HepG2 (cell line): Measurements from ENCODE around the gene INTS1. TPM values are rescaled to one million over a fixed set of nuclear protein-coding genes. Genes with fewer than 3 reads are reported as not detected.

Source experiments
- ARNT2 ChIP-seq: sonication (generic); formaldehyde crosslinking; IDR thresholded peaks from 2 replicates; pipeline ENCODE4 v1.8.0; 2022; ENCODE audit warnings: mild to moderate bottlenecking, low read depth, missing genetic modification reagents, moderate library complexity
- BRCA1 ChIP-seq: sonication (generic); formaldehyde crosslinking; IDR thresholded peaks from 2 replicates; pipeline ENCODE4 v1.4.0; 2020; ENCODE audit warnings: missing genetic modification reagents
- MED1 ChIP-seq: sonication (generic); formaldehyde crosslinking; IDR thresholded peaks from 2 replicates; pipeline ENCODE4 v1.4.0; 2020; ENCODE audit warnings: missing genetic modification reagents
- SCMH1 ChIP-seq: sonication (generic); formaldehyde crosslinking; IDR thresholded peaks from 2 replicates; pipeline ENCODE4 v1.9.0; 2021; ENCODE audit warnings: missing genetic modification reagents, mild to moderate bottlenecking, borderline replicate concordance
- U2AF1 ChIP-seq: fragments of 200-400 bp; formaldehyde crosslinking; optimal IDR thresholded peaks from 2 replicates; pipeline ENCODE3; 2017; ENCODE audit warnings: mild to moderate bottlenecking, low read depth, low read length
- XBP1 ChIP-seq: sonication (generic); formaldehyde crosslinking; IDR thresholded peaks from 2 replicates; pipeline ENCODE4 v1.5.0; 2020; ENCODE audit warnings: missing genetic modification reagents
- YEATS4 ChIP-seq: sonication (generic); formaldehyde crosslinking; IDR thresholded peaks from 2 replicates; pipeline ENCODE4 v1.4.0; 2020; ENCODE audit warnings: missing genetic modification reagents, borderline replicate concordance
- ZNF556 ChIP-seq: sonication (generic); formaldehyde crosslinking; IDR thresholded peaks from 2 replicates; pipeline ENCODE4 v1.4.0; 2020; ENCODE audit warnings: mild to moderate bottlenecking, missing genetic modification reagents, borderline replicate concordance
- ZNF816 ChIP-seq: sonication (generic); formaldehyde crosslinking; IDR thresholded peaks from 2 replicates; pipeline ENCODE4 v1.8.0; 2022; ENCODE audit warnings: missing genetic modification reagents, mild to moderate bottlenecking, borderline replicate concordance
- polyA plus RNA-seq, 8 experiments: library from polyadenylated mRNA; depleted of rRNA in 3 of 8; stranded (reverse) in 7 of 8; unstranded in 1 of 8; fragments of >200 nt; fragmentation: Illumina TruSeq in 4 of 8; extraction: Trizol in 4 of 8; gene quantifications; 2 replicates each; pipeline versions ENCODE4 v1.2.1 to v1.2.3, GENCODE V29; 2011 to 2016; ENCODE audit warnings: low read depth in 4 of 8, missing spikeins in 1 of 8, mixed read lengths in 1 of 8; ENCODE audit not compliant: insufficient read depth in 1 of 8
- total RNA-seq, 5 experiments: library from RNA; depleted of rRNA; stranded (reverse); fragments of >200 nt; fragmentation: Illumina TruSeq; extraction: Trizol; gene quantifications; 2 replicates each; pipeline ENCODE4 v1.2.3, GENCODE V29; 2016; ENCODE audit warnings: low read depth in 1 of 5
- TF ChIP-seq, protein P1 (sequence below): IDR thresholded peaks from 2 replicates; pipeline ENCODE4 v1.6.1; 2016; ENCODE audit warnings: low read depth, control low read depth
- TF ChIP-seq, protein P2 (sequence below): sonication (generic); formaldehyde crosslinking; IDR thresholded peaks from 2 replicates; pipeline ENCODE4 v1.8.1; 2023; ENCODE audit warnings: mild to moderate bottlenecking, missing genetic modification reagents

INTS1 gene
- total and polyA plus RNA-seq, 2 of the 13 experiments (the other 11 are each of a cell fraction or from before 2014, with no cell fraction given): 13.7 to 29.0 TPM

GRCh38 chr7:1520539-1521234 lies 16.5 kb upstream of the INTS1 start (continued):
- TF ChIP-seq, protein P1, sequence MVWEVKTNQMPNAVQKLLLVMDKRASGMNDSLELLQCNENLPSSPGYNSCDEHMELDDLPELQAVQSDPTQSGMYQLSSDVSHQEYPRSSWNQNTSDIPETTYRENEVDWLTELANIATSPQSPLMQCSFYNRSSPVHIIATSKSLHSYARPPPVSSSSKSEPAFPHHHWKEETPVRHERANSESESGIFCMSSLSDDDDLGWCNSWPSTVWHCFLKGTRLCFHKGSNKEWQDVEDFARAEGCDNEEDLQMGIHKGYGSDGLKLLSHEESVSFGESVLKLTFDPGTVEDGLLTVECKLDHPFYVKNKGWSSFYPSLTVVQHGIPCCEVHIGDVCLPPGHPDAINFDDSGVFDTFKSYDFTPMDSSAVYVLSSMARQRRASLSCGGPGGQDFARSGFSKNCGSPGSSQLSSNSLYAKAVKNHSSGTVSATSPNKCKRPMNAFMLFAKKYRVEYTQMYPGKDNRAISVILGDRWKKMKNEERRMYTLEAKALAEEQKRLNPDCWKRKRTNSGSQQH (CRISPR knock-in tag): no peak
- TF ChIP-seq YEATS4 (peak; percentile 22; the same call in 1 of the 2 replicates), SCMH1 (CRISPR knock-in tag) (no peak), MED1 (CRISPR knock-in tag) (peak; percentile 95), ARNT2 (CRISPR knock-in tag) (peak; percentile 78; the same call in 1 of the 2 replicates), XBP1 (CRISPR knock-in tag) (peak; percentile 77; the same call in 1 of the 2 replicates), ZNF816 (CRISPR knock-in tag) (peak; percentile 73; the same call in 1 of the 2 replicates), BRCA1 (CRISPR knock-in tag) (no peak), ZNF556 (CRISPR knock-in tag) (peak; percentile 50; the same call in 1 of the 2 replicates), U2AF1 (no peak)
- TF ChIP-seq, protein P2, sequence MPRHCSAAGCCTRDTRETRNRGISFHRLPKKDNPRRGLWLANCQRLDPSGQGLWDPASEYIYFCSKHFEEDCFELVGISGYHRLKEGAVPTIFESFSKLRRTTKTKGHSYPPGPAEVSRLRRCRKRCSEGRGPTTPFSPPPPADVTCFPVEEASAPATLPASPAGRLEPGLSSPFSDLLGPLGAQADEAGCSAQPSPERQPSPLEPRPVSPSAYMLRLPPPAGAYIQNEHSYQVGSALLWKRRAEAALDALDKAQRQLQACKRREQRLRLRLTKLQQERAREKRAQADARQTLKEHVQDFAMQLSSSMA (CRISPR knock-in tag): no peak
- TF ChIP-seq, all 625 proteins: peak for 167
